SK-N-MC (cell line): ENCODE data around the gene ADIPOR2.

Source experiments
- EZH2 ChIP-seq: fragments of 200-600 bp; sonication (generic); IDR thresholded peaks from one replicate; pipeline ENCODE4 v1.6.1; 2017; ENCODE audit warnings: antibody characterized with exemption
- POLR2AphosphoS5 ChIP-seq: IDR thresholded peaks from 2 replicates; pipeline ENCODE4 v1.6.1; 2012; ENCODE audit warnings: mild to moderate bottlenecking, low read depth, low read length, borderline replicate concordance

- TF ChIP-seq POLR2AphosphoS5 (no peak), EZH2 (no peak)
These were observed 34.0 kb upstream of the ADIPOR2 start for GRCh38 chr12:1656902-1657301.
